HG02938 (cell line): Measurements from ENCODE around the gene ANKFY1.
"Not testable (repeated sequence)": the region's sequence is repeated elsewhere in the genome, so short reads cannot be mapped to it uniquely, and the experiment has no call there.

Experiments
- ATAC-seq: cut with Tn5 transposase; IDR thresholded peaks from one replicate; pipeline ENCODE4 v1.9.1; 2021; ENCODE audit warnings: mild to moderate bottlenecking, moderate library complexity; ENCODE audit not compliant: unreplicated experiment

The ANKFY1 gene

DNA sequence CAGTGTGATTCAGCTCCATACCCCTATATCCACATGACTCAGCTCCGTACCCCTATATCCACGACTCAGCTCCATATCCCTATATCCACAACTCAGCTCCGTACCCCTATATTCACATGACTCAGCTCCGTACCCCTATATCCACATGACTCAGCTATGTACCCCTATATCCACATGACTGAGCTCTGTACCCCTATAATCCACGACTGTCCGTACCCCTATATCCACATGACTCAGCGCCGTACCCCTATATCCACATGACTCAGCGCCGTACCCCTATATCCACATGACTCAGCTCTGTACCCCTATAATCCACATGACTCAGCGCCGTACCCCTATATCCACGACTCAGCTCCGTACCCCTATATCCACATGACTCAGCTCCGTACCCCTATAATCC, 104.0 kb downstream of the ANKFY1 start:
- no peak for ATAC-seq

GRCh38 chr17:4157618-4158333, 106.0 kb downstream of the ANKFY1 start:
- no peak for ATAC-seq

DNA sequence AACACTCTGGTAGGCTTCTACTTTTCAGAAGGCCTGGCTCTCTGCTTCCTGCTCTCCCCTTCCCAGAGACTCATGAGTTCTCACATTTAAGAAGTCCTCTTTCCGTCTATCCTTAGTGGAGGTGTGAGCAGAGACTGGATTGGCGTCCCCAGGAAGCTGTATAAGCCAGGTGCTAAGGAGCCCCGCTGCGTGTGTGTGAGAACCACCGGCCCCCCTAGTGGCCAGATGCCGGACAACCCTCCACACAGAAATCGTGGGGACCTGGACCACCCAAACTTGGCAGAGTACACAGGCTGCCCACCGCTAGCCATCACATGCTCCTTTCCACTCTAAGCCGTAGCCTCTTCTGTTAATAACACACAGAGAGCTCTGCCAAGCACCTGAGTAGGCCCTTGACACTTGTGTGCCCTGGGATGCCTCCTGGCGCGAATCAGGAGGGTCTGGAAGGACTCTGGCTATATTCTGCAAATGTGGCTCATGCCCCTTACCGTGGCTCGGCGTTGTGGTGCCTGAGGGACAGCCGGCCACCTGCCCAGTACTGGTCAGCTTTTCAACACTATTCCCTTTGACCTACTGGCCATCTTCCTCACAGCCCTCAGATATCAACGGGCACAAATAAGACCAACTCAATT, 106.9 kb downstream of the ANKFY1 start:
- no peak for ATAC-seq

DNA sequence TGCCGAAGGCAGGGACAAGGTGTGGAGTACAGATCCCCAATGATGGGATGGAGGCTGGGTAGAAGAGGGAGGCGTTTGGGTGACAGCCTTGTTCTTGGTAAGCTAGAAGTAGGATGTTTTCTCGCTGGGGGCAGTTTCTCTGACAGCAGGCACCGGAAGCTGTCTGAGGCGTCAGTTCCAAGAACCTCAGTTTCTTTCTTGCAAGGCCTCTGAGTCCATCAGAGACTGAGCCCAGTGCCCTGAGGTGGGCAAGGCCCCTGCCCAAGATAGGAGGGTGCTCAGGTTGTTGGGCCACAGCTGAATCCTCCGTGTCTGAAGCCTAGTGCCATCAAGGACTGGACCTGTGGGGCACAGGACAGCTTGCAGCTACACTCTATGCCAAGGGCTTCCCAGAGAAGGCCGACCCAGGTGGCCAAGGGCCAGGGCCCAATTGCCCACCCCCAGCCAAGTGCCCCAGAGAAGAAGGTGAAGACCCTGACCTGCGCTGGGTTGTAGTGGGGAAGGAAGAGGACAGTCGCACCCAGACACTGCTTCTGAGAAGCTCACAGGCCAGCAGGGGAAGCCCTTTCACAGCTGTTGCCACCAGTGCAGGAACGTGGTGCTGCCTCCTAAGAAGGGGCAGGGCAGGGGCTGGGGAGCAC, 107.7 kb downstream of the ANKFY1 start:
- ATAC-seq = no peak

- ATAC-seq = no peak
Observed at GRCh38 chr17:4154201-4154600, 109.6 kb downstream of the ANKFY1 start.

DNA sequence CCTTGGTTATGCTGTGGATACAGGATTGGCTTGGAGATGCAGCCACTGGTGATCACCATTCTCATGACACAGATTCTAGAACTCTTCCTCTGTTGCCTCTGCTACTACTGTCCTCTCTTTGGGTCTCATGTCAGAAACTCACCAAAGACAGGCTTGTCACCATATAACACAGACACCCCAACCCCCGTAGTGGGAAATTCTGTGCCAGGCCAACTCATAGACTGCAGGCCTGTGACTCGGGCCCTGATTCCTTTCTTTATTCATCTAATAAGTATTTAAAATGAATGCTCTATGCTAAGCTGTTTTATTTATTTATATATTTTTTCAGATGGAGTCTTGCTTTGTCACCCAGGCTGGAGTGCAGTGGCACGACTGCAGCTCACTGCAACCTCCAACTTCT, 111.3 kb downstream of the ANKFY1 start:
- no peak for ATAC-seq

DNA sequence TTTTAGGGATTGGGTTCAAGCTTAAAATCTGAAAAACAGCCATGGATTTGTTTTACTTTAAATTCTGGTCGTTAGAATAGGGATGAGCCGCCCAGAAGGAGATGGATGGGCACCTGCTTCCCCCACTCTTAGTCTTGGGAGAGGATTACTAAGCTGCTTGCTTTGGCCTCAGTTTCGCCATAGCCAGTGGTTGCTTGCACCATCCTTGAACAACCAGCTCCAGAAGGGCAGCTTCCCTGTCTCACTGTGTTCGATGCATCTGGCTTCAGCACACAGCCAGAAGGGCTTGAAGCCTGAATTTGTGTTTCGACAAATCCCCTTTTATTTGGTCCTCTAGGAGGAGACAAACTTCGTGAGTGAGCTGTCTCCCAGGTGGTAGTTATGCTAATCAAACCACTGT, 113.7 kb downstream of the ANKFY1 start:
- ATAC-seq = no peak

DNA sequence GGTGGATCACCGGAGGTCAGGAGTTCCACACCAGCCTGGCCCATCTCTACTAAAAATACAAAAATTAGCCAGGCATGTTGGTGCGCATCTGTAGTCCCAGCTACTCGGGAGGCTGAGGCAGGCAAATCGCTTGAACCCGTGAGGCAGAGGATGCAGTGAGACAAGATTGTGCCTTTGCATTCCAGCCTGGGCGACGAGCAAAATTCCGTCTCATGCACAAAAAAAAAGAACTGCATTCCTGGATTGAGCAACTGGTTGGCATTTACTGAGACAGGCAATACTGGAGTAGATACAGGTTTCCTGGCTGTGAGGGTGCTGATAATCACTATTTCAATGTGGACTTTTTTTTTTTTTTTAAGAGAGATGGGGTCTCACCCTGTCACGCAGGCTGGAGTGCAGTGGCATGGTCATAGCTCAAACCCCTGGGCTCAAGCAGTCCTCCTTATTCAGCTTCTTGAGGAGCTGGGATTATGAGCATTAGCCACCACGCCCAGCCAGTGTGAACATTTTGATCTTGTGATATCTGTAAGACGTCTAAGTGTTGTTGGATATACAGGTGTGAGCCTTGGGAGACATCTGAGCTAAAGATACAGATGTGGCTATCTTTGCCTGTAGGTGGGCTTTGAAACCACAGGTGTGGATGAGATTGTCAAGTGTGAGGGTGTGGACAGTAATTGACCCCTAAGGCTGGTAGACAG, 115.0 kb downstream of the ANKFY1 start:
- no peak for ATAC-seq

- no peak for ATAC-seq
Observed at GRCh38 chr17:4147751-4148310, 115.9 kb downstream of the ANKFY1 start.

GRCh38 chr17:4146641-4147040, 117.1 kb downstream of the ANKFY1 start:
- no peak for ATAC-seq

DNA sequence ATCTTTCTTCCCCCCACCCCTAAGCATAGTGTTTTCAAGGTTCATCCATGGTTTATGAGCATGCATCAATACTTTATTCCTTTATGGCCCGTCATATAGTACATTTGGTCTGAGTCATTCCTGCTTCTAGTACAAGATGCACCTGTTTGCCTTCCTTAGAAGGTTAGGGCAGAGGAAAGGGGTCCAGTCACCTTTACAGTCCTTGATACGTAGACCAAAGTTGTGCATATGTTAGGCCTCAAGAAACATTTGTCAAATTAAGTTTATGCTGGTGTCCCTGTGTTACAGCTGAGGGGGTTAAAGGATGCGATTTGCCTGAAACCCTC, 119.4 kb downstream of the ANKFY1 start:
- no peak for ATAC-seq

- ATAC-seq = peak; percentile 54
Observed at GRCh38 chr17:4143563-4144421, 120.0 kb downstream of the ANKFY1 start.

DNA sequence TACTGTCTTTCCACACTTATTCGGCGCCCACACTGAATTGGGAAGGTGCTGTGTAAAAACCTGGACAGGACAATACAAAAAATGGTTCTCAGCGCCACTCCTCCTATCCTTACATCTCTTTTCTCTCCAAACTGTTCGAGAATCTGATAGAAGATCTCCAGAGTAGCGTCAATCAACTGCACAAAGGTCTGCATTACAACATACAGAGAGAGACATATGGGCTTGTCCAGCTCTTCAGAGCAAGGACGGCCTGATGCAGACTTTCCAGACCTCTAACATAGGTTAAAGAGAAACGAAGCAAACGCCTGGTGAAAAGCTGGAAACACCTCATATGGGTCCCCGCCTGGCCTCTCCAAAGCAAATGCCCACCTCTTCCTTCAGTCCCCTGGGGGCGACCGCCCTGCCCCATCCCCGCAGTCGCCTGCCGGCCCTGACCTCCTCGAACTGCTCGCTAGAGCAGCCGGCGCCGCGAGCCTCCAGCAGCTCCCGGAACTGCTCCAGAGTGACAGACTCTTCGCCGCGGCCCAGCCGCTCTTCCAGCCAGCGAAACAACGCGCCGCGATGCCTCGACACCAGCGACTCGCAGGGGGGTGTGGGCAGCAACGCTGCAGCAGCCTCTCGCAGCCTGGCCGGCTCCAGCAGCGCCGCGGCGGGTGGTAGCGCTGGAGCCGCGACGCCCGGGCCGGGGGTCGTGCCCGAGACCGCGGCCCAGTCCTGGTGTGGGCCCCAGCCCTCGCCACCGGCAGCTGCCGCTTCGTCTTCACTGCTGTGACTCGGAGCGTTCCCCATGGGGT, 121.5 kb downstream of the ANKFY1 start:
- peak; percentile 2 for ATAC-seq

GRCh38 chr17:4140125-4140524, 123.7 kb downstream of the ANKFY1 start:
- ATAC-seq = no peak

- not testable (repeated sequence) for ATAC-seq
Observed at GRCh38 chr17:4138906-4139526, 124.8 kb downstream of the ANKFY1 start.

DNA sequence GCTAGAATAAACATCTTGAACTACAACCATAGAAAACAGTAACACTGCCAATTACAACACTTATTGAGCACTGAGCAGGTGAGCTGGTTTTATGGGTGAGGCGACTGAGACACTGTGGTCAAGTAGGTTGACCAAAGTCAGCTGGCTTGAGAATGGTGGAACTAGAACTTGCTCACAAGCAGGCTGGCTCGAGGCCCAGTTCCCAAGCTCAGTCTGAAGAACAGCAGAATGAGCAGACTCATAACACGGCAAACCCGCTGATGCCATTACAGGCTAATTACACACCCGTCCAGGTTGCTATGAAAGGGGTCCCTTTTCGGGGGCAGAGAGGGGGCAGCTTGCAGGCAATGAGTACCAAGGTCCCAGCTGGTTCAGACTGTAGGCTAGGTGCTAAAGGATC, 127.4 kb downstream of the ANKFY1 start:
- ATAC-seq = no peak

DNA sequence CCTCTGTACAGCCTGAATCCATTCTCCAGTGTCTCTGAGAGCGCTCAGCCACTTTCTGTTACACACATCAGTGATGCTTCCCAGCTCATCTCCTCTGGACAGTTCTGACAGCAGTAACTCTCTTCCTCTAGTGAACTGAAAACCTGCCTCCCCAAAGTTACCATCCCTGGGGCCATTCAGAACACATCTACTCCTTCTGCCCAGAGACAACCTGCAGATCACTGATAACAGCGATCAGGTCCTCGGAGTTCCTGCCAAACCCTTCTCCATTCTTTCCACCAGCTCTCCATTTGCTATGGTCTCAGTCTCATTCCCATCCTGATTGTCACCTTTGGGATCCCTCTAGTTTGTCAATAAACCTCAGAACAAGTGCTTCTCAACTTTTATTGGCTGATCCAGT, 128.3 kb downstream of the ANKFY1 start:
- ATAC-seq = no peak

- no peak for ATAC-seq
Observed at GRCh38 chr17:4134721-4135120, 129.1 kb downstream of the ANKFY1 start.

DNA sequence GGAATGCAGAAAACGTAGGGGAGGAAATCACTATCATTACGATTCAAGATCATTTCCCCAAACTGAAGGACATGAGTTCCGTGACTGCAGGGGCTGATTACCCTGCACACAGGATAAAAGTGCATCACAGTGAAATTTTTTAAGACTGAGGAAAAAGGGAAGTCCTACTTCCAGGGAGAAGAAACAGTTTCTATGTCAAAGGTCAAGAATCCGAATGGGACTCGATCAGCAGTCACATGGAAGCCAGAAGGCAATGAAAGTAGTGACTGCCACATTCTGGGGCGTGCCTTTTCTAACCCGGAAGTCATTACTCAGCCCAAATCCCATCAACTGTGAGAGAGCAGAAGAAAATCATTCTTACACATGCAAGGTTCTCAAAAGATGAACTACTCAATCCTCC, 133.1 kb downstream of the ANKFY1 start:
- ATAC-seq = no peak
